Sigmoid colon (tissue), 7 donors: ENCODE measurements around the gene FHL3. TPM values are rescaled to one million over a fixed set of nuclear protein-coding genes. Genes with fewer than 3 reads are reported as not detected.

Source experiments
- DNase-seq: peaks from one replicate; pipeline ENCODE4 v3.0.0-alpha.2; 2019
- H3K27ac ChIP-seq, 4 donors: fragments of 200-600 bp; sonication (generic); one replicate each; pipeline ENCODE4 v1.5.1; 2016 to 2019; ENCODE audit warnings: mild to moderate bottlenecking in 1 of 4
- H3K27me3 ChIP-seq, 3 donors: fragments of 200-600 bp; sonication (generic); one replicate each; pipeline ENCODE4 v1.5.1; 2019; ENCODE audit warnings: mild to moderate bottlenecking in 1 of 3
- H3K36me3 ChIP-seq, 4 donors: fragments of 200-600 bp; sonication (generic); one replicate each; pipeline ENCODE4 v1.5.1; 2016 to 2019
- H3K4me1 ChIP-seq, 4 donors: fragments of 200-600 bp; sonication (generic); one replicate each; pipeline ENCODE4 v1.5.1; 2017 to 2019
- H3K4me3 ChIP-seq, 4 donors: fragments of 200-600 bp; sonication (generic); one replicate each; pipeline ENCODE4 v1.5.1; 2017 to 2019; ENCODE audit warnings: mild to moderate bottlenecking in 2 of 4, moderate library complexity in 1 of 4
- H3K9me3 ChIP-seq, 4 donors: fragments of 200-600 bp in 3 of 4; sonication (generic) in 3 of 4; one replicate each; pipeline versions ENCODE4 v1.5.1 to v1.6.1; 2013 to 2019
- EP300 ChIP-seq, 4 donors: sonication (generic); formaldehyde crosslinking; IDR thresholded peaks; one replicate each; pipeline ENCODE4 v1.6.1; 2017; ENCODE audit warnings: antibody characterized with exemption in 4 of 4
- POLR2A ChIP-seq, 2 donors: fragments of 450-650 bp; IDR thresholded peaks; one replicate each; pipeline ENCODE4 v1.6.1; 2016; ENCODE audit warnings: antibody characterized with exemption in 2 of 2, mild to moderate bottlenecking in 2 of 2, moderate library complexity in 2 of 2
- POLR2AphosphoS5 ChIP-seq, 4 donors: sonication (generic); formaldehyde crosslinking; IDR thresholded peaks; one replicate each; pipeline ENCODE4 v1.6.1; 2017; ENCODE audit warnings: antibody characterized with exemption in 4 of 4
- WGBS, 2 donors: extraction: QIAGEN DNeasy Blood & Tissue Kit; methylation state at CpG; one replicate each; pipeline ENCODE4 v1.1.7; 2013; 5-methylcytosine and 5-hydroxymethylcytosine counted together
- intact Hi-C: fragments of 100-400 bp; cut with DNase I; formaldehyde crosslinking; loops from one replicate; pipeline ENCODE4 v1.15.1; 2023
- polyA plus RNA-seq, 3 donors: library from polyadenylated mRNA; stranded (reverse); fragments of 200-250 nt; gene quantifications; one replicate each; pipeline ENCODE4 v1.2.3, GENCODE V29; 2013
- total RNA-seq, 4 donors: library from RNA; depleted of rRNA; stranded (reverse); fragments of >200 nt; gene quantifications; one replicate each; pipeline ENCODE4 v1.1.0, GENCODE V29; 2016
- TF ChIP-seq, protein P1 (sequence below), 4 experiments: fragments of 450-650 bp in 3 of 4; fragments of 200-600 bp in 1 of 4; IDR thresholded peaks; one replicate each; pipeline ENCODE4 v1.5.1; 2016 to 2019; ENCODE audit warnings: antibody characterized with exemption in 4 of 4, mild to moderate bottlenecking in 3 of 4, moderate library complexity in 2 of 4
- donor health status: healthy with polysubstance abuse.
- donor health status: Bipolar disorder and iron deficiency.
- donor health status: healthy.

FHL3 gene, protein sequence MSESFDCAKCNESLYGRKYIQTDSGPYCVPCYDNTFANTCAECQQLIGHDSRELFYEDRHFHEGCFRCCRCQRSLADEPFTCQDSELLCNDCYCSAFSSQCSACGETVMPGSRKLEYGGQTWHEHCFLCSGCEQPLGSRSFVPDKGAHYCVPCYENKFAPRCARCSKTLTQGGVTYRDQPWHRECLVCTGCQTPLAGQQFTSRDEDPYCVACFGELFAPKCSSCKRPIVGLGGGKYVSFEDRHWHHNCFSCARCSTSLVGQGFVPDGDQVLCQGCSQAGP
- total RNA-seq (10 to 100 TPM; 38.9 to 76.4 (median 46.6) TPM), polyA plus RNA-seq (10 to 100 TPM in 1 of 3 donors, 1 to 10 TPM in 2; 2.5 to 13.4 (median 9.0) TPM)

DNA sequence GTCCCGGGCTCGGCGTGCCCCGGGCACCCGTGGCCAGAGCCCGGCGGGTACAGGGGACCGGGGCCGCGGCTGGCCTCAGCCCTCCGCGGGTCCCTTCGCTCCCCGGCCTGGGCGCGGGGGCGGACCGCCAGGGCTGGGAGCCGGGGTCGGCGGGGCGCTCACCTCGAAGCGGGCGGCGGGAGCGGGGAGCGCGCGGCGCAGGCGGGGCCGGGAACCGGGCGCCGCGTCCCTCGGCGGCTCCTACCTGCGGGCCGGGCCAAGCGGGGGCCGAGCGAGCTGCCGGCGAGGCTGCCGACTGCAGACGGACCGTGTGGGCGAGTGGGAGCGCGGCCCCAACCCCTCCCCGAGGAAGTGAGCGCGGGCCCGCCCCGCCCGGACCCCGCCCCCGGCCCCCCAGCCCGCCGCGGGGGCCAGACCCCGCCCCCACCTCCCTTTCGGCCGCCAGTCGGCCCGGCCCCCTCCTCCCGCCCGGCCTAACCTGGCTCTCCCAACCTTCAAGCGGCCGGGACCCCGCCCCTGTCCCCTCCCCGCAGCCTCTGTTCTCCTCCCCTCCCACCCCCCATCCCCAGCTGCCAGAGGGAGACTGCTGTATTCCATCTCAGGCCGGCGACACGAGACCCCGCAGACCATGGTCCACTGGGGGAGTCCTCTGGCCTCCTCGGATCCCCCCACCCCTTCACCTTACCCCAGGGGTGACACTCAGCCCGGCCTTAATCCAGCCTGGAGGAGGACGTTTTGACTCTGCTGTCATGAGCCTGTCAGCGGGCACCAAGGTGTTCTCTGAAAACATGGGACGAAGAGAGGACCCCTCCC lies at the start of gene FHL3:
TSS of gene FHL3 (minus strand) at position 320 of the 813 bp plus-strand sequence. CDS start 6,102 bp downstream, outside the sequence.
- Histone ChIP-seq H3K4me1 (peaks cover 0 to 53% (median 41%) of the 10 kb centered on the region in 4 donors), H3K36me3 (no peaks in the 10 kb centered on the region), H3K9me3 (no peaks in the 10 kb centered on the region), H3K27ac (peak within 1 kb of the TSS; percentile 87 to 97 (median 91)), H3K4me3 (peak within 1 kb of the TSS; percentile 72 to 91 (median 77)), H3K27me3 (no peaks in the 10 kb centered on the region)
- DNase-seq: peak; percentile 86
- intact Hi-C loops: loop anchor here (10.0 kb wide), 1 partner anchor 531 kb away; the partner anchor contains the start of gene ZC3H12A
- 2 to 3% methylated on average over 83 of the region's 83 CpGs for WGBS, 2 donors
- TF ChIP-seq EP300 (IDR thresholded peaks at IDR 0.05) (no peak), POLR2AphosphoS5 (IDR thresholded peaks at IDR 0.05) (peak; percentile 82 to 89 (median 88))

DNA sequence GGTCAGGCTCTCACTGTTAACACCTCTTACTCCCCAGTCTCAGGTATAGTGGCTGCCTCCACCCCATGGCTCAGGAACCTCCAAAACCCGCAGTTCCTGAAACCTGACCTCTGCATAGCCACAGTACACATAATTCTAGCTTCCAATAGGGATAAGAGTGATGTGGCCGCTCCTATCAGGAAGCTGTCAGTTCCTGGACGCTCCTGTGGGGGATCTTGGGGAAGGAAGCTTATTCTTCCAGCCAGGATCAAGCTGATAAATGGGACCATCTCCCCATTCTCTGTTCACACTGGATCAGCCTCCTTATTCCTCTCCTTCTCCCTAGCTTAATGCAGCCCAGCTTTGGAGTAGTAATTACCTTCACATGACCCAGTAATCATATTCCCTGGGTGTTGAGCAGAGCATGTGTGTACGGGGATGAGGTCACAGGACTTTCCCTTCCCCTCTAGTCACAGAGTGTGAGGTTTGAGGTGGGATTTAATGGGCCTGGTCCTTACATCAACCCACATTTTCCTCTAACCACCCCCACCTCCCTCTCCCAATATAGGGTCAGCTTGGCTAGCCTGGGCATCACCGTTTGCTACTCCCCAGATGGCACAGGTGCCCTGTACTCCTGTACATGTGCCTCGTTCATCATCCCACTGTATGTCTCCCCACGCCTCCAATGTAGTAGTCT lies 48.2 kb upstream of the FHL3 start:
- Histone ChIP-seq H3K36me3 (no peaks in the 10 kb centered on the region), H3K4me1 (no peaks in the 10 kb centered on the region), H3K27ac (no peak overlapping the region), H3K4me3 (no peak overlapping the region), H3K9me3 (no peaks in the 10 kb centered on the region), H3K27me3 (peaks cover under 1 to 28% (median 23%) of the 10 kb centered on the region in 3 donors)
- intact Hi-C loops: no loop called here
- TF ChIP-seq POLR2AphosphoS5 (IDR thresholded peaks at IDR 0.05) (no peak), EP300 (IDR thresholded peaks at IDR 0.05) (no peak), POLR2A (IDR thresholded peaks at IDR 0.05) (no peak)
- TF ChIP-seq, protein P1, sequence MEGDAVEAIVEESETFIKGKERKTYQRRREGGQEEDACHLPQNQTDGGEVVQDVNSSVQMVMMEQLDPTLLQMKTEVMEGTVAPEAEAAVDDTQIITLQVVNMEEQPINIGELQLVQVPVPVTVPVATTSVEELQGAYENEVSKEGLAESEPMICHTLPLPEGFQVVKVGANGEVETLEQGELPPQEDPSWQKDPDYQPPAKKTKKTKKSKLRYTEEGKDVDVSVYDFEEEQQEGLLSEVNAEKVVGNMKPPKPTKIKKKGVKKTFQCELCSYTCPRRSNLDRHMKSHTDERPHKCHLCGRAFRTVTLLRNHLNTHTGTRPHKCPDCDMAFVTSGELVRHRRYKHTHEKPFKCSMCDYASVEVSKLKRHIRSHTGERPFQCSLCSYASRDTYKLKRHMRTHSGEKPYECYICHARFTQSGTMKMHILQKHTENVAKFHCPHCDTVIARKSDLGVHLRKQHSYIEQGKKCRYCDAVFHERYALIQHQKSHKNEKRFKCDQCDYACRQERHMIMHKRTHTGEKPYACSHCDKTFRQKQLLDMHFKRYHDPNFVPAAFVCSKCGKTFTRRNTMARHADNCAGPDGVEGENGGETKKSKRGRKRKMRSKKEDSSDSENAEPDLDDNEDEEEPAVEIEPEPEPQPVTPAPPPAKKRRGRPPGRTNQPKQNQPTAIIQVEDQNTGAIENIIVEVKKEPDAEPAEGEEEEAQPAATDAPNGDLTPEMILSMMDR (IDR thresholded peaks at IDR 0.05): no peak
- WGBS, 2 donors: 41 to 60% methylated on average over 7 of the region's 7 CpGs
- DNase-seq: no peak

DNA sequence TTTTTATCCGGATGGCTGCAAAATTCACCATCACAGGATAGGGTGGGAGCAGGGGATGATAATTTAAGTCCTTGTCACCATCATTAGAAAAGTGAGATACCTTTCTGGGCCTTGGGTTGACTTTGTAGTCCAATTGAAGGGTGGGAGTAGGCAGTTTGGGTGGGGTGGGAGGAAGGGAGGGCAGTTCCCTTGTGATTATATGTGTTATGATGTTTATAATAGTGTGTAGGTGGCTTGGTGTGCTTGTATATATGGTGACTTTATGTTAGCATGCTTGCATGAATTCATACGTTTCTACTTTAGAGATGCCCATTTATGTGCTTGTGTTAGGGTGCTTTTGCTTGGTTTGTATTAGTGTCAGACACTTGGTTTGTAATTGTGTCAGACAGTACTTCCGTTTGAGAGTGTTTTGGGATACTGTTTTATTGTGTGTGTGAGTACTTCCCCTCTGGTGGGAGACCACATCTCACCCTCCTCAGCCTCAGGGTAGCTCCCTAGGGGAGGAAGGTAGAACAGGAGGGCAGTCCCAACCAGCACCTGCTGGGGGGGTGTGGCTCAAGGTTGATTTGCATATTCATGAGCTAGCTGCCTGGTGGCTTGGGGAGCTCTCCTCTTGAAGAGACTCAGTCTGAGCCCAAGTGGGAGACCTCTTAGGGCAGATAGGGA lies 47.6 kb upstream of the FHL3 start:
- Histone ChIP-seq H3K27me3 (peaks cover 6 to 30% (median 23%) of the 10 kb centered on the region in 3 donors), H3K27ac (no peak overlapping the region), H3K9me3 (no peaks in the 10 kb centered on the region), H3K36me3 (no peaks in the 10 kb centered on the region), H3K4me3 (no peak overlapping the region), H3K4me1 (peaks cover 0 to 3% (median 2%) of the 10 kb centered on the region in 4 donors)
- DNase-seq: no peak
- WGBS, 2 donors: 34 to 50% methylated on average over 3 of the region's 3 CpGs
- TF ChIP-seq POLR2AphosphoS5 (IDR thresholded peaks at IDR 0.05): no peak
- no peak for TF ChIP-seq POLR2A (IDR thresholded peaks at IDR 0.05)
- TF ChIP-seq, protein P1 (IDR thresholded peaks at IDR 0.05): no peak
- no peak for TF ChIP-seq EP300 (IDR thresholded peaks at IDR 0.05)
- intact Hi-C loops: no loop called here

DNA sequence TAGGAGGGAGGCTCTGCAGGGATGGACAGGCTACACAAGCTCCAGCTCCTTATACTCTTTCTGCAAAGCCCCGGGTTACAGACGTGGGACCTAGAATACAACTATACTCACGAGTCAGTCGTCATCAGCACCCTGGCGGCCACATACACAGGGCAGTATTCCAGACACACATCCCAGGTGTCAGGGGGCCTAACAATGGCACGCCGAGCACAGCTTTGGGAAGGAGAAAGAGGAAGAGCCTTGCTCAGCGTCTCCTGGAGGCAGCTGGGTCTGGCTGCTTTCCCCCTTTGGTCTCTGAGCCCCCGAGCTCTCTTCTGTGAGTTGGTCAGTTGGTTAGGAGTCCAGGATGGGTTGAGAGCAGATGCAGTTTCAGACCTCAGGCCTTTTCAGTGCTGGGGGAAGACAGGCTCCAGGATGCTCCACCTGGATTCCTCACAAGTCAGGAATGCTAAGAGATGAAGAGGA lies 45.8 kb upstream of the FHL3 start:
- Histone ChIP-seq H3K9me3 (no peaks in the 10 kb centered on the region), H3K27ac (no peak overlapping the region), H3K36me3 (no peaks in the 10 kb centered on the region), H3K4me1 (peaks cover 0 to 16% (median 12%) of the 10 kb centered on the region in 4 donors), H3K27me3 (peaks cover 6 to 30% (median 23%) of the 10 kb centered on the region in 3 donors), H3K4me3 (no peak overlapping the region)
- whole genome bisulfite sequencing, 2 donors: 75 to 78% methylated on average over 9 of the region's 9 CpGs
- no peak for DNase-seq
- TF ChIP-seq, protein P1 (IDR thresholded peaks at IDR 0.05): no peak
- TF ChIP-seq POLR2AphosphoS5 (IDR thresholded peaks at IDR 0.05): no peak
- intact Hi-C loops: no loop called here
